ENCODE results near the gene GBP1.
A peak's percentile ranks its signal among the peaks of the same experiment; 100 is the strongest.
"Not testable (repeated sequence)": the region's sequence is repeated elsewhere in the genome, so short reads cannot be mapped to it uniquely, and the experiment has no call there.

The GBP1 gene

DNA sequence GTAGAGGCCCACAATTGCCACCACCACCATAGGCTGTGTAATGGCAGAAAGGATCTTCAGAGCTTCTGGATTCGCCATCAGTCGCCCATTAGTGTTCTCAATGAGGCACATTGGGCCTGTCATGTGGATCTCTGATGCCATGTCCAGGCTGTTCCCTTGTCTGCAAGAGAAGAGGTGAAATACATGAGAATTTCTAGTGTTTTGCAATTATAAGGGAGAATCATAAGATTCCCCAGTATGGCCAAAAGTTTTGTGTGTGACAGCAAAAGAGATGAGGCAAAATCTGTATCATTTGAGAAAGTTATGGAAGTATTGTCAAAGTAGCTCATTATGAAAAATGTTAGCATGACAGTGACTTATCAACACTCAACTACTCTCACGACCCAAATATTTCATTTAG, 1.9 kb downstream of the GBP1 start:
- no peak overlapping the region for H3K9ac ChIP-seq (ENCODE audit: low read depth in 1 of 2, low read length in 2 of 2)
- H3K4me3 ChIP-seq (ENCODE audit: low read depth in 1 of 2, low read length in 2 of 2) = peak overlapping the region; percentile 16 to 23

DNA sequence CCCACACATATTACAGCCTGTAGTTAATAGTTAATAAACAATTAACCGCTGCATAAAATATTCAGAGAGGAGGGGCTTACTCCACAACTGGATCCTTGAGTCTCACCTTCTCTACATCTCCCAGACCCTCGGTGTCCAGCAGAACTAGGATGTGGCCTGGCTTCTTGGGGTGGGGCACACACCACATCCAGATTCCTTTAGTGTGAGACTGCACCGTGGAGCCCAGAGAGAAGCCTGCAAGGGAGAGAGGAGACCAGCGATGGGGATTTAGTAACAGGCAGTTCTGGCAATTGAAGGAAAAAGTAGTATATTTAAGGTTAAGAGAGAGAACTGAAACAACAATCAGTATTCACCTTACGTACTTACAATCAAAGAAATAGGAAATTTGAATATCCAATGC, 4.9 kb downstream of the GBP1 start:
- Histone ChIP-seq H3K27me3 (ENCODE audit: control insufficient read depth in 1 of 2, insufficient read depth in 2 of 2, low read length in 2 of 2) (no peaks in the 10 kb centered on the region), H3K9me3 (ENCODE audit: control insufficient read depth in 1 of 2, low read length in 2 of 2) (no peaks in the 10 kb centered on the region), H3K4me3 (ENCODE audit: low read depth in 1 of 2, low read length in 2 of 2) (no peak overlapping the region), H3K9ac (ENCODE audit: low read depth in 1 of 2, low read length in 2 of 2) (no peak overlapping the region), H3K27ac (ENCODE audit: low read depth, low read length) (no peak overlapping the region), H3K36me3 (ENCODE audit: control insufficient read depth in 1 of 2, insufficient read depth in 2 of 2, low read length in 2 of 2) (peaks cover 18 to 31% of the 10 kb centered on the region in 2 donors), H3K4me1 (ENCODE audit: control insufficient read depth in 1 of 2, insufficient read depth in 2 of 2, low read length in 2 of 2) (peaks cover 0 to 6% of the 10 kb centered on the region in 2 donors)

More for the DNA sequence above, 1.9 kb downstream of the GBP1 start:
- Histone ChIP-seq H3K9me3 (ENCODE audit: control insufficient read depth in 1 of 2, low read length in 2 of 2) (no peaks in the 10 kb centered on the region), H3K27ac (ENCODE audit: low read depth, low read length) (no peak overlapping the region), H3K27me3 (ENCODE audit: control insufficient read depth in 1 of 2, insufficient read depth in 2 of 2, low read length in 2 of 2) (no peaks in the 10 kb centered on the region), H3K36me3 (ENCODE audit: control insufficient read depth in 1 of 2, insufficient read depth in 2 of 2, low read length in 2 of 2) (peaks cover 8 to 12% of the 10 kb centered on the region in 2 donors), H3K4me1 (ENCODE audit: control insufficient read depth in 1 of 2, insufficient read depth in 2 of 2, low read length in 2 of 2) (peaks cover 0 to 9% of the 10 kb centered on the region in 2 donors)

DNA sequence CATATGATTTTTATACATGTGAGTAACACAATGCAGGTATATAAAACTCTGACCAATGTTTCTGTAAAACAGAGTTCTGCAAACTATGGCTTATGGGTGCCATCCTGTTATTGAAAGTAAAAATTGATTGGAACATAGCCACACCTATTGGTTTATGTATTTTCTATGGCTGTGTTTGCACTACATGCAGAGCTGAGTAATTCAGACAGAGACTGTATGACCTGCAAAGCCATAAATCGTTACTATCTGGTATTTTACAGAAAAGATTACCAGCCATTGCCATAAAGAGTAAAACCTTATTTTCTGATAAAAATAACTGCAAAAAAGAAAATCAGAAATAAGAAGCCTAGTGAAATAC, 13.1 kb downstream of the GBP1 start:
- no peak overlapping the region for H3K4me3 ChIP-seq (ENCODE audit: low read depth in 1 of 2, low read length in 2 of 2)
- H3K27me3 ChIP-seq (ENCODE audit: control insufficient read depth in 1 of 2, insufficient read depth in 2 of 2, low read length in 2 of 2) = no peaks in the 10 kb centered on the region
- H3K36me3 ChIP-seq (ENCODE audit: control insufficient read depth in 1 of 2, insufficient read depth in 2 of 2, low read length in 2 of 2) = peaks cover 17 to 29% of the 10 kb centered on the region in 2 donors
- H3K9me3 ChIP-seq (ENCODE audit: control insufficient read depth in 1 of 2, low read length in 2 of 2) = no peaks in the 10 kb centered on the region
- H3K27ac ChIP-seq (ENCODE audit: low read depth, low read length) = no peak overlapping the region
- H3K4me1 ChIP-seq (ENCODE audit: control insufficient read depth in 1 of 2, insufficient read depth in 2 of 2, low read length in 2 of 2) = peaks cover 0 to 7% of the 10 kb centered on the region in 2 donors
- no peak overlapping the region for H3K9ac ChIP-seq (ENCODE audit: low read depth in 1 of 2, low read length in 2 of 2)

DNA sequence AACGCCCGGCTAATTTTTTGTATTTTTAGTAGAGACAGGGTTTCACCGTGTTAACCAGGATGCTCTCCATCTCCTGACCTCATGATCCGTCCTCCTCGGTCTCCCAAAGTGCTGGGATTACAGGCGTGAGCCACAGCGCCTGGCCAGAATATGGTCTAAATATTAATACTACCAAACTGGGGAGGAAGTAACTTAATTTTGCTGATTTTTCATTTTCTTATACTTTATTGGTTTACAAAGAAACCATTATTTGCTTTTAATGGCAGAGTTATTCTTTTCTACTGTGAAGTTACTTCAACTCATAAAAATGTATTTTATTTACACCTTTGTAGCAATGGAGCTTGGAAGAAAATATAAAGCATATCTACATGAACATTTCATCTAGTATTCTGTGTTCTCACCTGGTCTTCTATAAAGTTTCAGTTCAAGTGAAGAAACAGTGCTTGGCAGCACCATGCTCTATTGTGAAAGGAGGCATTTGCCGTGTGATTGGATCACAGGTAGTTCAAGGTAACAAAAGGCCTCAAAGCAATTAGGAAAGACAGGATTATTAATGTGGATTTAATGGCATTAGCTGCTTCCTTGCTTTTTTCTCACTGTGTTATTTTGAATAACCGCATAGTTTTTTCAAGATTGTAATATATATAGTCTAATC, 13.6 kb downstream of the GBP1 start:
- Histone ChIP-seq H3K4me3 (ENCODE audit: low read depth in 1 of 2, low read length in 2 of 2) (no peak overlapping the region), H3K27me3 (ENCODE audit: control insufficient read depth in 1 of 2, insufficient read depth in 2 of 2, low read length in 2 of 2) (no peaks in the 10 kb centered on the region), H3K27ac (ENCODE audit: low read depth, low read length) (no peak overlapping the region), H3K36me3 (ENCODE audit: control insufficient read depth in 1 of 2, insufficient read depth in 2 of 2, low read length in 2 of 2) (peaks cover 17 to 26% of the 10 kb centered on the region in 2 donors), H3K4me1 (ENCODE audit: control insufficient read depth in 1 of 2, insufficient read depth in 2 of 2, low read length in 2 of 2) (peaks cover 0 to 10% of the 10 kb centered on the region in 2 donors), H3K9ac (ENCODE audit: low read depth in 1 of 2, low read length in 2 of 2) (no peak overlapping the region), H3K9me3 (ENCODE audit: control insufficient read depth in 1 of 2, low read length in 2 of 2) (no peaks in the 10 kb centered on the region)

DNA sequence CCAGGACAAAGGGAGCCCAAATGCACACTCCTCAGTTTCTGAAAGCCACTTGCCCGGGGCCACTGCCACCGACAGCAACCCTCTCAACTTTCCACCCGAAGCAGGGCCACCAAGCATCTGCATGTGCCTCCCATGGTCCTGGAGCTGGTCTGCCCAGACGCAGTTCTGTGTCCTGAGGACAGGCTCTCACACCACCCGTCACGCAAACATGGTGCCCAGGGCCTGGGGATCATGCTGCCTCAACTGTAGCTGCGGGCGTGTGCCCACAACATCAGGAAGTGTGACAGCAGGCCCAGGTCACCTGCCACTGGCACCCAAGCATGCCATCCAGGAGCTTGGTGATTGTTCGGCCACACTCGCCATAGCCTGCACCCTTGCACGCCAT, 14.4 kb downstream of the GBP1 start:
- H3K36me3 ChIP-seq (ENCODE audit: control insufficient read depth in 1 of 2, insufficient read depth in 2 of 2, low read length in 2 of 2) = peaks cover 15 to 24% of the 10 kb centered on the region in 2 donors
- H3K4me1 ChIP-seq (ENCODE audit: control insufficient read depth in 1 of 2, insufficient read depth in 2 of 2, low read length in 2 of 2) = peaks cover 3 to 17% of the 10 kb centered on the region in 2 donors
- H3K27ac ChIP-seq (ENCODE audit: low read depth, low read length) = no peak overlapping the region
- no peak overlapping the region for H3K4me3 ChIP-seq (ENCODE audit: low read depth in 1 of 2, low read length in 2 of 2)
- H3K9ac ChIP-seq (ENCODE audit: low read depth in 1 of 2, low read length in 2 of 2) = no peak overlapping the region
- no peaks in the 10 kb centered on the region for H3K27me3 ChIP-seq (ENCODE audit: control insufficient read depth in 1 of 2, insufficient read depth in 2 of 2, low read length in 2 of 2)
- H3K9me3 ChIP-seq (ENCODE audit: control insufficient read depth in 1 of 2, low read length in 2 of 2) = no peaks in the 10 kb centered on the region

DNA sequence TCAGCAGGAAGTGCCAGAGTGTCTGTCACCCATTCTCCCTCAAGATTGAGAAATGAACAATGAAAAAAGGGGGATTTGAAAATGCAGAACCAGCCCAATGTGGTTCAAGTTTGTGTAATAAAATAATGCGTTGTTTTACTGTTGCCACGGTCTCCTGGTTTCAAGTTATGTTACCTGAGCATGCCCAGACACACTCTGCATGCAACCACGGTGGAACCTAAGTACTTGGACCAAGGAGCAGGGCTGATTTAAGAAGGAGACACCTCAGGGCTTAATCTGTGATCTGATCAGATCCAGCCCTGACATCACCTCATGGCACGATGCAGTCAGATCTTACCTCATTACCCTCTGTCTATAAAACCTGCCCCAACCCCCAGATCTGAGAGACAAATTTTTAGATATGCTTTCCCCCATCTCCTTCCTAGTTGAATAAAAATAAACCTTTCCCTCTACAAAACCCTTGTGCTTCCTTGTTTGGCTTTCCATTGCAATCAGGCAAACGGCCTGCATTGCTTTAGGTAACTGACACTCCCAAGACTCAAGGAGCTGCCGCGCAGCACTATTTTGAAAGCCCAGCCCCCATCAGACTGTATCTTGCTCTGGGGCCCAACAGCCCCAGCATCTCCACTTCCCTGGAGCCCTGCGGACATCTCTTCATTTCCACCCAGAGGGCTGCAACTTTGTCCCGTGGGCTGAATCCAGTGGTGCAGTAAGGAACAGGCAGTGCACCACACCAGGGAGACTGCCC, 14.9 kb downstream of the GBP1 start:
- peaks cover 13 to 21% of the 10 kb centered on the region in 2 donors for H3K36me3 ChIP-seq (ENCODE audit: control insufficient read depth in 1 of 2, insufficient read depth in 2 of 2, low read length in 2 of 2)
- H3K27ac ChIP-seq (ENCODE audit: low read depth, low read length); H3K27me3 ChIP-seq (ENCODE audit: control insufficient read depth in 1 of 2, insufficient read depth in 2 of 2, low read length in 2 of 2); H3K4me3 ChIP-seq (ENCODE audit: low read depth in 1 of 2, low read length in 2 of 2); H3K9me3 ChIP-seq (ENCODE audit: control insufficient read depth in 1 of 2, low read length in 2 of 2); H3K9ac ChIP-seq (ENCODE audit: low read depth in 1 of 2, low read length in 2 of 2): not testable (repeated sequence)
- peaks cover 3 to 21% of the 10 kb centered on the region in 2 donors for H3K4me1 ChIP-seq (ENCODE audit: control insufficient read depth in 1 of 2, insufficient read depth in 2 of 2, low read length in 2 of 2)

DNA sequence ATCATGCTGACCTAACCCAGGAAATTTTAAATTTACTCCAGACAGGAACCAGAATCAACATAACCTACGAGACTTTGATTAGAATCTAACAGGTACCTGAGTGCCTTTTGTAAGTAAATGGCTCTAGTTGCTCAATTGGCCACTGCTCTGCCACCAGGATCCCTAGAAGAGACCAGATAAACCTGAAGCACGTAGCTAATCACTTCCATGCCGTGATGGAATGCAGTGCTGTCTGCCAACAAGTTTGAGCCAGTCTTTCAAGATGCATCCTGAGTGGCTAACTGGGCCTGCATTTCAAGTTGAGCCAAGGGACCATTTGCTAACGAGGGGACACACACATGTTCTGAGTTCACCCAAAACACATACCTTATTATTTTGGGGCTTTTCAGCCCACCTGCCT, 15.8 kb downstream of the GBP1 start:
- not testable (repeated sequence) for H3K4me3 ChIP-seq (ENCODE audit: low read depth in 1 of 2, low read length in 2 of 2); H3K9ac ChIP-seq (ENCODE audit: low read depth in 1 of 2, low read length in 2 of 2); H3K9me3 ChIP-seq (ENCODE audit: control insufficient read depth in 1 of 2, low read length in 2 of 2); H3K27me3 ChIP-seq (ENCODE audit: control insufficient read depth in 1 of 2, insufficient read depth in 2 of 2, low read length in 2 of 2); H3K27ac ChIP-seq (ENCODE audit: low read depth, low read length)
- peaks cover 13 to 16% of the 10 kb centered on the region in 2 donors for H3K36me3 ChIP-seq (ENCODE audit: control insufficient read depth in 1 of 2, insufficient read depth in 2 of 2, low read length in 2 of 2)
- peaks cover 3 to 21% of the 10 kb centered on the region in 2 donors for H3K4me1 ChIP-seq (ENCODE audit: control insufficient read depth in 1 of 2, insufficient read depth in 2 of 2, low read length in 2 of 2)

DNA sequence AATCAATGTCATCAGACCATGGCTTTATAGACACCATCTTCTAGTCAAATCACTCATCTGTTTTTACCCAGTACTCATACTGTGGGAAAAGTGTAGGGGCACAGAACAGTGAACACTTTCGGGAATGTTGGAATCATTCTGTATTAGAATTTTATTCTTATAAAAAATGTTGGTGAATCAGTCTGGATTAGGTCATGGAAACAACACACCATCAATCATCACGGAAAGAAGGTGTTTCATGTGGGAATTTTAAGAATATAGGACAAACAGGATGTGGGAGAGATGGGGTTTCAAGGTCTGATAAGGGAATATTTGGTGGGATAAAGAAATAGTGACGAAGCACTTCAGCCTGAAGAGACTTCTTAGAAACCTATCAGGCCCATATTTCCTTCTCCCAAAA, 17.3 kb downstream of the GBP1 start:
- Histone ChIP-seq H3K9me3 (ENCODE audit: control insufficient read depth in 1 of 2, low read length in 2 of 2) (peaks cover 4 to 6% of the 10 kb centered on the region in 2 donors), H3K4me3 (ENCODE audit: low read depth in 1 of 2, low read length in 2 of 2) (no peak overlapping the region), H3K4me1 (ENCODE audit: control insufficient read depth in 1 of 2, insufficient read depth in 2 of 2, low read length in 2 of 2) (peaks cover 3 to 20% of the 10 kb centered on the region in 2 donors), H3K27ac (ENCODE audit: low read depth, low read length) (no peak overlapping the region), H3K9ac (ENCODE audit: low read depth in 1 of 2, low read length in 2 of 2) (no peak overlapping the region), H3K36me3 (ENCODE audit: control insufficient read depth in 1 of 2, insufficient read depth in 2 of 2, low read length in 2 of 2) (peaks cover 4 to 5% of the 10 kb centered on the region in 2 donors), H3K27me3 (ENCODE audit: control insufficient read depth in 1 of 2, insufficient read depth in 2 of 2, low read length in 2 of 2) (no peaks in the 10 kb centered on the region)

DNA sequence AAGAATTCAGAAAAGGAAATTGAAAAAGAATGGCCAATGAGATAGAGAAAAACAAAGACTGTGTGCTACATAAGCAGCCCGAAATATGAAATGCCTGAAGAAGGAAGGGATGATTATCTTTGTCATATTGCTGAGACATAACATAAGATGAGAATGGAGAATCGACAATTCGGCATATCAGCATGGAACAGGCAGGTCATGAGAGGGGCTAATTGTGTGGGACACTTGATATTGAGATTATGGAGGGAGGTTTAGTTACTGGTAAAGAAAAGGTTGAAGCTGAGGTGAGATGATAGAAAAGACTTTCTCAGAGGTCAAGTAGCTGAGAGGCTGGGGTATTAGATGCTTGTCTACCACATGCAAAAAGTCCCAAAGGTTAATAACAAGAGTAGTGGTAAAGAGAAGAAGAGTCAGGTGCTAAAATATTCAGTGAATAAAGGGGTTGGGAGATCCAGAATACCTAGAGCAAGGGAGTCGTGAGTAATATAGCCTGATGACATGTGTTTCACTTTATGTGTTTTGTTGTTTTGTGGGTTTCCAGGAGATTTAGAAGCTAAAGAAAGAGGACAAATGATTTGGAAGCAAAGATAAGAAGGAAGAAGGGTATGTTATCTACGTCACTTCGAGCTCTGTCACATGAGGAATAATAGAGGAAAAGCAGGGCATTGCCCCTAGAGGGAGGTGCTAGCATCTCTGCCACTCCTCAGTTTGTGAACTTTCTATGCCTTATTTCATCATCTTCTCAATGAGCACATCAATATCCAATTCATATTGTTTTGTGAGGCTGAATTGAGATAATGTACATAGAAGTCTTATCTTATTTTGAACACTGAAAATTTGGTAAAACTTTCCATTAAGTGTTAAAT, 18.5 kb downstream of the GBP1 start:
- H3K27ac ChIP-seq (ENCODE audit: low read depth, low read length) = not testable (repeated sequence)

More for the DNA sequence above, 18.5 kb downstream of the GBP1 start:
- H3K27me3 ChIP-seq (ENCODE audit: control insufficient read depth in 1 of 2, insufficient read depth in 2 of 2, low read length in 2 of 2); H3K9ac ChIP-seq (ENCODE audit: low read depth in 1 of 2, low read length in 2 of 2); H3K4me3 ChIP-seq (ENCODE audit: low read depth in 1 of 2, low read length in 2 of 2); H3K36me3 ChIP-seq (ENCODE audit: control insufficient read depth in 1 of 2, insufficient read depth in 2 of 2, low read length in 2 of 2); H3K9me3 ChIP-seq (ENCODE audit: control insufficient read depth in 1 of 2, low read length in 2 of 2): not testable (repeated sequence)
- peaks cover 3 to 17% of the 10 kb centered on the region in 2 donors for H3K4me1 ChIP-seq (ENCODE audit: control insufficient read depth in 1 of 2, insufficient read depth in 2 of 2, low read length in 2 of 2)

Data from duodenal mucosa (tissue), 2 donors.